ENCODE results near the gene GOLGA8K.
"Not testable (repeated sequence)": the region's sequence is repeated elsewhere in the genome, so short reads cannot be mapped to it uniquely, and the experiment has no call there.

The GOLGA8K gene

DNA sequence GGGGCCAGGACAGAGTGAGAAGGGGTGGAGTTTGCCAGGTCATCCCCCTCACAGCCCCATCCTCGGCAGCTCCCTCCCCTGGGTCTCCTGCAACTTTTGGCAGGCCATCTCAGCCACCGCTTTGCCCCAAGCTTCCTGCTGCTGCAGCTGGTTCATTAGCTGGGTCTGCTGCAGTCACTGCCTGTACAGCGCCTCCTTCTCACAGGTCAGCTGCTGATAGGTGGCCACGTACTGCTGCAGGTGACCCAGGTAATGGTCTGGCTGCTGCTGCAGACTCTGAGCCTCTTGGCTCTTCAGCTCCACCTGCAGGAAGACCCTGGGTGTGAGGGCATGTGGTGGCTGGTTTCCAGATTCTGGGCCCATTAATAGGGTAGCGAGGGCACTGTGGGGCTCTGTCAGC lies 8.3 kb downstream of the GOLGA8K start:
- WGBS (ENCODE audit: insufficient coverage): no CpG with 5 or more reads among the region's 5 CpGs
- POLR2A ChIA-PET; H3K4me3 ChIP-seq (ENCODE audit: control insufficient read depth in 1 of 7, extremely low read depth in 1 of 7, insufficient read depth in 4 of 7, low read depth in 2 of 7, low read length in 6 of 7); H3K36me3 ChIP-seq (ENCODE audit: control insufficient read depth in 4 of 4, insufficient read depth in 4 of 4, low read length in 3 of 4); H3K27ac ChIP-seq (ENCODE audit: insufficient read depth in 1 of 2, low read depth in 1 of 2, low read length in 2 of 2, poor library complexity in 1 of 2, severe bottlenecking in 2 of 2); DNase-seq; H3K9me3 ChIP-seq (ENCODE audit: control extremely low read depth in 1 of 5, control insufficient read depth in 4 of 5, insufficient read depth in 2 of 5, low read depth in 1 of 5, low read length in 4 of 5); H3K27me3 ChIP-seq (replicated peaks in 2 of 5; ENCODE audit: control insufficient read depth in 4 of 5, insufficient read depth in 5 of 5, low read length in 4 of 5); CTCF ChIA-PET; H3K4me1 ChIP-seq (ENCODE audit: control extremely low read depth in 1 of 4, control insufficient read depth in 4 of 4, insufficient read depth in 4 of 4, low read length in 3 of 4): not testable (repeated sequence)

GRCh38 chr15:32388050-32388648 lies 14.9 kb downstream of the GOLGA8K start:
- H3K27ac ChIP-seq (ENCODE audit: insufficient read depth in 1 of 2, low read depth in 1 of 2, low read length in 2 of 2, poor library complexity in 1 of 2, severe bottlenecking in 2 of 2); H3K9me3 ChIP-seq (ENCODE audit: control extremely low read depth in 1 of 5, control insufficient read depth in 4 of 5, insufficient read depth in 2 of 5, low read depth in 1 of 5, low read length in 4 of 5); H3K4me1 ChIP-seq (ENCODE audit: control extremely low read depth in 1 of 4, control insufficient read depth in 4 of 4, insufficient read depth in 4 of 4, low read length in 3 of 4); CTCF ChIA-PET; POLR2A ChIA-PET; H3K36me3 ChIP-seq (ENCODE audit: control insufficient read depth in 4 of 4, insufficient read depth in 4 of 4, low read length in 3 of 4); H3K27me3 ChIP-seq (replicated peaks in 2 of 5; ENCODE audit: control insufficient read depth in 4 of 5, insufficient read depth in 5 of 5, low read length in 4 of 5); H3K4me3 ChIP-seq (ENCODE audit: control insufficient read depth in 1 of 7, extremely low read depth in 1 of 7, insufficient read depth in 4 of 7, low read depth in 2 of 7, low read length in 6 of 7); DNase-seq: not testable (repeated sequence)
- WGBS (ENCODE audit: insufficient coverage): no CpG with 5 or more reads among the region's 14 CpGs

GRCh38 chr15:32385823-32386495 lies 17.1 kb downstream of the GOLGA8K start:
- DNase-seq; POLR2A ChIA-PET; CTCF ChIA-PET; H3K27me3 ChIP-seq (replicated peaks in 2 of 5; ENCODE audit: control insufficient read depth in 4 of 5, insufficient read depth in 5 of 5, low read length in 4 of 5); H3K4me1 ChIP-seq (ENCODE audit: control extremely low read depth in 1 of 4, control insufficient read depth in 4 of 4, insufficient read depth in 4 of 4, low read length in 3 of 4); H3K36me3 ChIP-seq (ENCODE audit: control insufficient read depth in 4 of 4, insufficient read depth in 4 of 4, low read length in 3 of 4); H3K9me3 ChIP-seq (ENCODE audit: control extremely low read depth in 1 of 5, control insufficient read depth in 4 of 5, insufficient read depth in 2 of 5, low read depth in 1 of 5, low read length in 4 of 5); H3K27ac ChIP-seq (ENCODE audit: insufficient read depth in 1 of 2, low read depth in 1 of 2, low read length in 2 of 2, poor library complexity in 1 of 2, severe bottlenecking in 2 of 2); H3K4me3 ChIP-seq (ENCODE audit: control insufficient read depth in 1 of 7, extremely low read depth in 1 of 7, insufficient read depth in 4 of 7, low read depth in 2 of 7, low read length in 6 of 7): not testable (repeated sequence)
- WGBS (ENCODE audit: insufficient coverage): no CpG with 5 or more reads among the region's 13 CpGs

DNA sequence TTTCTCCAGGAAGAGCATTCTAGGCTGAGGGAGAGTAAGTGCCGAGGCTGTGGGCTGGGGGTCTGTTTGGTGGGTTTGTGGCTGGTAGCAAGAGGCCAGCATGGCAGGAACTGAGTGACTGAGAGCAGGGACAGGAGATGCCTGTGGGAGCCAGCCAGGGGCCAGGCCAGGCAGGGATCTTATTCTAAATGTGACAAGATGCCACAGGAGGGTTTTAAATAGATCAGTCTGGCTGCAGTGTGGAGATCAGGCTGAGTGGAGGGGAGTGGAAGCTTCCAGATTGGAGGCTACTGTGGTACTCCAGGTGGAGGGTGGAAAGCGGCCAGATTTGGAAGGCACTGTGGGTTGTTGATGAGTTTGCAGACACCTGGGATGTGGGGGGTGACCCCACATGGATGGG lies 28.9 kb downstream of the GOLGA8K start:
- H3K4me3 ChIP-seq (ENCODE audit: control insufficient read depth in 1 of 7, extremely low read depth in 1 of 7, insufficient read depth in 4 of 7, low read depth in 2 of 7, low read length in 6 of 7); DNase-seq; H3K27me3 ChIP-seq (replicated peaks in 2 of 5; ENCODE audit: control insufficient read depth in 4 of 5, insufficient read depth in 5 of 5, low read length in 4 of 5); H3K36me3 ChIP-seq (ENCODE audit: control insufficient read depth in 4 of 4, insufficient read depth in 4 of 4, low read length in 3 of 4); H3K27ac ChIP-seq (ENCODE audit: insufficient read depth in 1 of 2, low read depth in 1 of 2, low read length in 2 of 2, poor library complexity in 1 of 2, severe bottlenecking in 2 of 2); H3K4me1 ChIP-seq (ENCODE audit: control extremely low read depth in 1 of 4, control insufficient read depth in 4 of 4, insufficient read depth in 4 of 4, low read length in 3 of 4); POLR2A ChIA-PET; H3K9me3 ChIP-seq (ENCODE audit: control extremely low read depth in 1 of 5, control insufficient read depth in 4 of 5, insufficient read depth in 2 of 5, low read depth in 1 of 5, low read length in 4 of 5); CTCF ChIA-PET: not testable (repeated sequence)
- WGBS (ENCODE audit: insufficient coverage): no CpG with 5 or more reads among the region's 2 CpGs

DNA sequence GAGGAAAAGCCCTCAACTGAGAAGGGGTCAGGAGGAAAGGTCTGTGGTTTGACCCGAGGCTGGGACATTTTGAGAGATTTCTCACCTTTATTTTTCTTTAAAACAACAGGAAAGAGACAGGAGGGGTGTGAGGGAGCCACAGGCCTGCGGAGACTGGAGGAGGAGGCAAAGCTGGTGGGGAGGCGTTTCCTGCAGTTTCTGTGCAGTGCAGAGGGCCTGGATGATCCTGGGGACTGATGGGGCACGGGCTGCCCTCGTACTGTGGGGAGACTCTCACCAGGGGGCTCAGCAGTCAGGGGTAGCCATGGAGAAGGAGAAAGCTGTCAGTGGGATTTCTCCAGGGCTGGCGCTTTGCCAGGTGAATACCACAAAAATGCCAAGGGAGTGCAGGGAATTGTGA lies 29.4 kb downstream of the GOLGA8K start:
- CTCF ChIA-PET, POLR2A ChIA-PET: not testable (repeated sequence)

GRCh38 chr15:32372075-32372474 lies 31.0 kb downstream of the GOLGA8K start:
- H3K9me3 ChIP-seq (ENCODE audit: control extremely low read depth in 1 of 5, control insufficient read depth in 4 of 5, insufficient read depth in 2 of 5, low read depth in 1 of 5, low read length in 4 of 5); POLR2A ChIA-PET; H3K4me1 ChIP-seq (ENCODE audit: control extremely low read depth in 1 of 4, control insufficient read depth in 4 of 4, insufficient read depth in 4 of 4, low read length in 3 of 4); H3K27me3 ChIP-seq (replicated peaks in 2 of 5; ENCODE audit: control insufficient read depth in 4 of 5, insufficient read depth in 5 of 5, low read length in 4 of 5); CTCF ChIA-PET; H3K36me3 ChIP-seq (ENCODE audit: control insufficient read depth in 4 of 4, insufficient read depth in 4 of 4, low read length in 3 of 4); H3K27ac ChIP-seq (ENCODE audit: insufficient read depth in 1 of 2, low read depth in 1 of 2, low read length in 2 of 2, poor library complexity in 1 of 2, severe bottlenecking in 2 of 2); H3K4me3 ChIP-seq (ENCODE audit: control insufficient read depth in 1 of 7, extremely low read depth in 1 of 7, insufficient read depth in 4 of 7, low read depth in 2 of 7, low read length in 6 of 7); DNase-seq: not testable (repeated sequence)
- WGBS (ENCODE audit: insufficient coverage): no CpG with 5 or more reads among the region's 5 CpGs

More for the DNA sequence above, 29.4 kb downstream of the GOLGA8K start:
- not testable (repeated sequence) for H3K4me1 ChIP-seq (ENCODE audit: control extremely low read depth in 1 of 4, control insufficient read depth in 4 of 4, insufficient read depth in 4 of 4, low read length in 3 of 4); DNase-seq; H3K4me3 ChIP-seq (ENCODE audit: control insufficient read depth in 1 of 7, extremely low read depth in 1 of 7, insufficient read depth in 4 of 7, low read depth in 2 of 7, low read length in 6 of 7); H3K9me3 ChIP-seq (ENCODE audit: control extremely low read depth in 1 of 5, control insufficient read depth in 4 of 5, insufficient read depth in 2 of 5, low read depth in 1 of 5, low read length in 4 of 5); H3K27ac ChIP-seq (ENCODE audit: insufficient read depth in 1 of 2, low read depth in 1 of 2, low read length in 2 of 2, poor library complexity in 1 of 2, severe bottlenecking in 2 of 2); H3K27me3 ChIP-seq (replicated peaks in 2 of 5; ENCODE audit: control insufficient read depth in 4 of 5, insufficient read depth in 5 of 5, low read length in 4 of 5); H3K36me3 ChIP-seq (ENCODE audit: control insufficient read depth in 4 of 4, insufficient read depth in 4 of 4, low read length in 3 of 4)
- WGBS (ENCODE audit: insufficient coverage): no CpG with 5 or more reads among the region's 6 CpGs

DNA sequence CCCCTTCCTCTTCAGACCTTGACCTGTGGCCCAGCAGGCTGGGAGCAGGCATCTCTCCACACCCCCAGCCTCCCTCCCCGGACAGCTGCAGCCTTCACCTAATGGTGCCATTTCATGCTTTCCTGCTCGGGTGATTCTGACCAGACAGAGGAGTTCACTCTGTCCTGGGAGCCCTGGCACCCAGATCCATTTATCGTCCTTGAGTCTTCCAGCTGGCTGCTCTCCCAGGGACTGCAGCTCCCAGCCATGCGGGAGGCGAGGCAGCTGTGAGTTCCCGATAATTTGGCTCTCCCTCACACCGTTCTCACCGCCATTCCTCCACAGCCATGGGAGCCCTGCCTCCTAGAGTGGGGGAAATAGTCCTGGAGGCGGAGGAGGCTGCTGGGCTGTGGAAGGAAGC lies 32.6 kb downstream of the GOLGA8K start:
- no CpG with 5 or more reads among the region's 9 CpGs for WGBS (ENCODE audit: insufficient coverage)
- POLR2A ChIA-PET; H3K27me3 ChIP-seq (replicated peaks in 2 of 5; ENCODE audit: control insufficient read depth in 4 of 5, insufficient read depth in 5 of 5, low read length in 4 of 5); H3K27ac ChIP-seq (ENCODE audit: insufficient read depth in 1 of 2, low read depth in 1 of 2, low read length in 2 of 2, poor library complexity in 1 of 2, severe bottlenecking in 2 of 2); H3K4me3 ChIP-seq (ENCODE audit: control insufficient read depth in 1 of 7, extremely low read depth in 1 of 7, insufficient read depth in 4 of 7, low read depth in 2 of 7, low read length in 6 of 7); H3K9me3 ChIP-seq (ENCODE audit: control extremely low read depth in 1 of 5, control insufficient read depth in 4 of 5, insufficient read depth in 2 of 5, low read depth in 1 of 5, low read length in 4 of 5); CTCF ChIA-PET; H3K4me1 ChIP-seq (ENCODE audit: control extremely low read depth in 1 of 4, control insufficient read depth in 4 of 4, insufficient read depth in 4 of 4, low read length in 3 of 4); H3K36me3 ChIP-seq (ENCODE audit: control insufficient read depth in 4 of 4, insufficient read depth in 4 of 4, low read length in 3 of 4); DNase-seq: not testable (repeated sequence)

Measured in common myeloid progenitor, CD34-positive (primary cell).